HL-60 (cell line): ENCODE results near the gene MED17.
"Not testable (repeated sequence)": the region's sequence is repeated elsewhere in the genome, so short reads cannot be mapped to it uniquely, and the experiment has no call there.

Experiments used
- DNase-seq, 2 experiments: peaks; one replicate each; pipeline ENCODE4 v3.0.0-alpha.2; 2010 to 2020; ENCODE audit warnings: low read depth in 1 of 2, low spot score in 1 of 2
- H3K27ac ChIP-seq: fragments of 250-450 bp; sonication (Bioruptor Pico); replicated peaks from 2 replicates; pipeline ENCODE4 v1.5.1; 2020; ENCODE audit warnings: mild to moderate bottlenecking, moderate library complexity
- H3K27me3 ChIP-seq: fragments of 250-450 bp; sonication (Bioruptor Pico); 2 replicates; pipeline ENCODE4 v1.5.1; 2021; ENCODE audit warnings: mild to moderate bottlenecking, moderate library complexity; ENCODE audit not compliant: insufficient read depth, poor library complexity, severe bottlenecking
- H3K4me3 ChIP-seq: replicated peaks from 2 replicates; pipeline ENCODE4 v1.5.1; 2011; ENCODE audit warnings: mild to moderate bottlenecking, control low read depth, low read length; ENCODE audit not compliant: insufficient read depth
- CTCF ChIP-seq: IDR thresholded peaks from one replicate; pipeline ENCODE4 v1.5.1; 2011; ENCODE audit warnings: low read length, control low read depth, inconsistent platforms; ENCODE audit not compliant: insufficient read depth
- GABPA ChIP-seq: IDR thresholded peaks from 2 replicates; pipeline ENCODE4 v1.6.1; 2012; ENCODE audit warnings: low read depth
- POLR2AphosphoS5 ChIP-seq: IDR thresholded peaks from 2 replicates; pipeline ENCODE4 v1.6.1; 2012; ENCODE audit warnings: low read depth
- REST ChIP-seq: IDR thresholded peaks from 2 replicates; pipeline ENCODE4 v1.6.1; 2012; ENCODE audit warnings: low read depth; ENCODE audit not compliant: insufficient replicate concordance
- SPI1 ChIP-seq: IDR thresholded peaks from 2 replicates; pipeline ENCODE4 v1.6.1; 2012; ENCODE audit warnings: low read depth, mild to moderate bottlenecking, borderline replicate concordance

Gene MED17

DNA sequence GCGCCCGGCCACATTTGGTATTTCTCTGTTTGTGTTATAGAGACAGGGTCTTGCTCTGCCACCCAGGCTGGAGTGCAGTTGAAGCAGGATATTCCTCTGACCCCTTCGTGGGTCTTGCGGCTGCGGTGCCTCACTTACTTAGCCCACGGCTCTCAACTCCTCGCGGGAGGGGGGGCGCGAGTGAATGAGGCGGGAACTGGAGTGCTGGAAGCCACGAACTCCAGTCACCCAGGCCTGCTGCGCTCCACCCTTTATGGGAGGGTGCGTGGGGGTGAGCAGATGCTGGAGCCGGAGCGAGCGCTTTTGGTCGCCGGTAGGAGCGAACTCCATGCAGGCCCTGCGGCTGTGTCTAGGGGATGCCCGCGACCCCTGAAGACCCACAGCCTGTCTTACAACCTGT, 40.8 kb upstream of the MED17 start:
- TF ChIP-seq CTCF (no peak), POLR2AphosphoS5 (no peak), REST (no peak), GABPA (no peak), SPI1 (no peak)
- no peaks in the 10 kb centered on the region for H3K27me3 ChIP-seq
- no peak overlapping the region for H3K4me3 ChIP-seq
- H3K27ac ChIP-seq: no peak overlapping the region
- DNase-seq: no peak

DNA sequence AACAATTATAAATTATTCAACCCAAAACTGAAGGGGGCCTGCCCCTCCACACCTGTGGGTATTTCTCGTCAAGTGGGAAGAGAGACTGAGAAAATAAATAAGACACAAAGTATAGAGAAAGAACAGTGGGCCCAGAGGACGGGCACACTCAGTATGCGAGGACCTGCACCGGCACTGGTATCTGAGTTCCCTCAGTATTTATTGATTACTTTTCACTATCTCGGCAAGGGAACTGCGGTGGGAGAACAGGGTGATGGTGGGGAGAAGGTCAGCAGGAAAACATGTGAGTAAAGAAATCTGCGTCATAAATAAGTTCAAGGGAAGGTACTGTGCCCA, 39.4 kb upstream of the MED17 start:
- Histone ChIP-seq H3K27me3 (no peaks in the 10 kb centered on the region), H3K4me3 (no peak overlapping the region), H3K27ac (no peak overlapping the region)
- DNase-seq: no peak
- TF ChIP-seq SPI1 (no peak), POLR2AphosphoS5 (no peak), GABPA (no peak), REST (no peak), CTCF (no peak)

- 0 out of 2 replicates have a peak, but pooled peaks have one; percentile 17 for TF ChIP-seq SPI1
- not testable (repeated sequence) for H3K27me3 ChIP-seq, H3K27ac ChIP-seq, H3K4me3 ChIP-seq, DNase-seq
These were observed 38.9 kb upstream of the MED17 start for GRCh38 chr11:93745005-93745755.

GRCh38 chr11:93746101-93746500, 38.0 kb upstream of the MED17 start:
- Histone ChIP-seq H3K4me3 (no peak overlapping the region), H3K27ac (no peak overlapping the region), H3K27me3 (no peaks in the 10 kb centered on the region)
- no peak for TF ChIP-seq CTCF
- no peak for TF ChIP-seq GABPA
- TF ChIP-seq POLR2AphosphoS5: no peak
- no peak for TF ChIP-seq SPI1
- TF ChIP-seq REST: no peak
- DNase-seq: no peak
